Erythroblast (primary cell): ENCODE measurements around the gene UPF1.

Source experiments
- GATA1 ChIP-seq: IDR thresholded peaks from 2 replicates; pipeline ENCODE4 v1.6.1; 2011; ENCODE audit warnings: low read depth, mild to moderate bottlenecking, control low read depth, low read length, moderate library complexity
- POLR2A ChIP-seq: IDR thresholded peaks from 2 replicates; pipeline ENCODE4 v1.6.1; 2011; ENCODE audit warnings: mild to moderate bottlenecking, low read length

DNA sequence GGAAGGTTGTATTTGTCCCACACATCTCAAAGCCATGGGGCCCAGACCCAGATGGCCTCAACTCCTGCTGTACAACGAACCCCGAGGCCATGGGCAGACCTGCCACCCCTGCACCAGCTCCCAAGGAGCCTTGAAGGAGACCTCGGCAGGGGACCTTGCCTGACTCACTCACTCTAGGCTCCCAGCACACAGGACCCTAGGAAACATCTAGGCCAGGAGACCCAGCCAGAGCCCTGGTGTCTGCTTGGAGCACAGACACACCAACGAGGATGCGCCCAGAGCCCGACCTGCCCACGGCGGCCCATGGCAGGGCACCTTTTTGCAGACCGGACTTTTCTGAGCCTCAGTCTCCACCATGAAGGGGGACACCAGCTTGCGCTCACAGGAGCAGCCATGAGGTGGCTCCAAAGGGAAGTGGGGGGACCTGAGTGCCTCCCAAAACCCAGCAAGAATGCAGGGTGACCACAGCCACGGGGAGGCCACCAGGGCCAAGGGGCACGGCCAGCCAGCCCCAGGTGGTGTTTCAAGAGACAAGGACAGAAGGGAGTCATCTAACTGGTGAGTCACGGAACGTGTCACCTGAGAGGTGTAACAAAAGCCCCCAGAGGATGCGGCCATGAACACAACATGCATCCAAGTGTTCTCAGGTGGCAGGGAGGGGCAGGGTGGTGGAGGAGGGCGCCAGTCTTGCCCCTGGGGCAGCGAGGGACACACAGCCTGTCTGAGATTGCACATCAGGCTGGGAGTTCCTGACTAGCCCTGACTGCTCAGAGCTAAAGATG, 69.1 kb downstream of the UPF1 start:
- TF ChIP-seq POLR2A (no peak), GATA1 (no peak)
